NCI-H345 treated with DMSO at 0.1 percent for 48 hours (cell line): ENCODE data around the gene TBL1Y.
"Not testable (repeated sequence)": the region's sequence is repeated elsewhere in the genome, so short reads cannot be mapped to it uniquely, and the experiment has no call there.

Experiments
- DNase-seq: peaks from one replicate; lab custom pipeline; 2025; ENCODE audit not compliant: unreplicated experiment; lab: John Stamatoyannopoulos, UW

Gene TBL1Y

DNA sequence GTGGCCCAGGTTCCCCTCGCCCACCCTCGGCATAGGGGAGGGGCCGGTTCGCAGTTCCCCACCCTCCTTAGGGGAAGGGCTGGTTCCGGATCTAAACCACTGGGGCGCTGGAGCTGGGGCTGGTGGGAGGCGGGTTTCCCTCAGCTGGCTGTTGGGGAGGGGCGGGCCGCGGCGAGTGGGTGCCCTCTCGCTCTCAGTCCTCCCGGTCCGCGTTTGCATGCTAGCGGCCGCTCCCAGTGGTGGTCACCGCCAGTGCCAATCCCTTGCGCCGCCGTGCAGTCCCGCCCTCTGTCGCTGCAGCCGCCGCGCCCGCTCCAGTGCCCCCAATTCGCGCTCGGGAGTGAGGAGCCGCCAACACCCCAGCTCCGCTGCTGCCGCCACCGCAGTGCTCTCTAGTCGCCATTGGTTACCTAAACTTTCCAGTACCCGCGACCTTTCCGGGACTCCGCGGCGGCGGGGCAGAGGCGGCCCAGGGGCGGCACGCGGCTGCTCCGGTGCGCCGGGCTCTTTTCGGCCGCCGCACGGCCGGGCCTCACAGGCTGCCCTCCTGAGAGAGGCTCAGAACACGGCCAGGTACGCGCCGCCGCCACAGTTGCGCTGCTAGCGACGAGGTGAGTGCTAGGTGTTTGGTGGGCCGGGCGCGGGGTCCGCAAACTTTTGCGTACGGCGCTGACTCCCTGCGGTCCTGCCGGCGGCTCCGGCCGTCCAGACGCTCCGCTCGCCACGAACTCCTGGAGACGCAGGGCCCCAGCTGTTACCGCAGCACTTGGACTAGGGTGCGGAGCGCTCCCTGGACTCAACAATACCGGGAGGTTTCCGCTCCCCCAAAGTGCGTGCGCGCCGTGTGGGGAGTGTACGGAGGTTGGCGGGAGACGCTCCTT lies at the start of gene TBL1Y:
Gene TBL1Y, plus strand, starts transcription at position 326 of the 881 bp plus-strand sequence. CDS start 114,388 bp downstream, outside the sequence.
- DNase-seq, result no peak

GRCh38 chrY:6894496-6894895 lies 16.0 kb upstream of the TBL1Y start:
- no peak for DNase-seq

- DNase-seq, result no peak
These were observed 15.3 kb upstream of the TBL1Y start for GRCh38 chrY:6895236-6895635.

DNA sequence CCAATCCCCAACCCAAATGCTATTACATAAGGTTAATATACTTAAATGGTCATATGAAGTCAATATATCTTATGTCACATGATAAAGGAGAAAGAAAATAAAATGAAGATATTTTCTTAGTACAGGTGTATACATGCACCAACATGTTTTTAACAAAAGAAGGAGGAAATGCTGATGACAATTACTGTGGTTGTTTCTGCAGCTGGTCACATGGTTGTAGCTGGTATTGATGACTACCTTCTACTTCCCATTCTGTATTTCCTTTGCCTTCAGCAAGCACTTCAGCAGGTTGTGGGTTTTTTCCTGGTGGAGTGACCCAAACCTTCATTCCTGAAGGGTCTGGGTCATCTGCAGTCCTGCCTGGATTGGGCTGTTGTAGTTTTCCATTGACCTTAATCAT lies 8.4 kb upstream of the TBL1Y start:
- DNase-seq, result not testable (repeated sequence)

- DNase-seq, result no peak
These were observed 2.9 kb upstream of the TBL1Y start for GRCh38 chrY:6907591-6907990.

DNA sequence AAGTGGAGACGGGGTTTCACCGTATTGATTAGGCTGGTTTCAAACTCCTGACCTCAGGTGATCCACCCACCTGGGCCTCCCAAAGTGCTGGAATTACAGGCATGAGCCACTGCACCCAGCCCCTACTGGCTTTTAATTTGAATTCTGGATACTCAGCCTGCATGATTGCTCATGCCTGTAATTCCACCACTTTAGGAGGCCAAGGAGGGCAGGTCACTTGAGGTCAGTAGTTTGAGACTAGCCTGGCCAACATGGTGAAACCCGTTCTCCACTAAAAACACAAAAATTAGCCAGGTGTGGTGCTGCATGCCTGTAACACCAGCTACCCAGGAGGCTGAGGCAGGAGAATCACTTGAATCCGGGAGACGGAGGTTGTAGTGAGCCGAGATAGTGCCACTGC lies 2.5 kb upstream of the TBL1Y start:
- DNase-seq, result not testable (repeated sequence)

DNA sequence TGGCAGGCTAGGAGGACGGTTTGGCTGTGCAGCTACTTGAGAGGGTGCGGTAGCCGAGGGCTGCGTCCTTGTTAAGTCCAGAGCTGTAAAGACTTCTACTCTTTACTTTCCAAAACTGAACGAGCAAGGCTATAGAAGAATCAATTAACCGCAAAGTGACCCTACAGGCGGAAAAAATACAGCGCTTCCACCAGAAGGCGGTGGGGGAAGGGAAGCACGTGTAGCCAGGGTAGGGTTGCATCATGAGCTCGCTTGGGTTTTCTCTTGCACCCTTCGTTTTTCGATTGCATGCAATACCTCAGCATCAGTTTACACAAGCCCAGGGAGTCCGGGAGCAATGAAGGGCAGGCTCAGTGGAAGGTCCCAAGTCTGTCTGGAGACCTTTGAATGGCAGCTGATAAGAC lies 1.4 kb upstream of the TBL1Y start:
- DNase-seq, result no peak

- DNase-seq, result no peak
These were observed 641 bp upstream of the TBL1Y start for GRCh38 chrY:6909856-6910255.

DNA sequence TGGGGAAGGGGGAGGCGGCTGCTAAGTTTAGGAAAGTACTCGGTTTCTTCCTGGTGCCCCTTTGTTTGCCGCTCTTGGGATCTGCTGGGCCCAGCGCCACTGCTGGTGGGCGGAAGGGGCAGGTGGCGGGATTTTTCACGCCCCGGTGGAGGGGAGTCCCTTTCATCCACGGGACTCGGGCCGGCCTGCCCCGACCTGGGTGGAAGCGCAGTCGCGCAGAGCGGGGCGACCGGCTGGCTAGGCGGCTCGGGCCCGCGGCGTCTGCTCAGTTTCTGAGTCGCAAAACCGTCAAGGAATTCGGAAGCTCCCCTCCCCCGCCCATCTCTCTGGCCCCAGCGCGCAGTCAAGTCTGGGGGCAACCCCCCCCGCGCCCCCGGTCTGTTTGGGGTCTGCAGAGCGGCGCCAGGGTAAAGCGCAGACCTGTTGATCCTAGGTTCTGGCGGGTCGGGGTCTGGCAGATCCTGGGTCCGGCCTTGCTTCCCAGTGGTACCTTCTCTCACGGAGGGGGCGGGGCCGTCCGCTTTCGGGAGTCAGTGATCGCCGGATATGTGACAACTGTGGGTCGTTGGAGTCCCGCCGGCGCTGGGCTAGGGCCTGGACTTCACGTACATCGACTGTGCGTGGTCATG lies 870 bp downstream of the TBL1Y start, which contains the start of gene AMELY:
Gene AMELY, minus strand, starts transcription at position 500 of the 629 bp plus-strand sequence. CDS start 39,144 bp downstream, outside the sequence.
- no peak for DNase-seq

DNA sequence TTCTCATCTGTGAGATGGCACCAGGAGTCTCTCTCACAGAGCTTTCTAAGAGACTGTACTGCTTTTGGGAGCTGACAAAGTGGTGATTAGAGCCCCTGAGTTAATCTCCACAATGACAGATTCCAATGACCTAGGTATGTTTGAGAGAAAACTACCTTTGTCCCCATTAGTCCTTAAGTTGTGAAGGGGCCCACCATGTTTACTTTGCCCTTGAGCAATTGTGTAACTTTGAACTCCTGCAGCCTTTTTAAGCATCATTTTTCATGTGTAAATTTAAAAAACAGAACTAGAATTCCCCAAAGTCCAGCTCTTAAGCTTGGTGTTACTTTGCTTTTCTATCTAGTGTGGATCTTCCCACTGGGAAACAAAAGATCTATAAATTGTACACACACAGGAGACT lies 2.9 kb downstream of the TBL1Y start:
- no peak for DNase-seq

GRCh38 chrY:6921061-6921460 lies 10.6 kb downstream of the TBL1Y start:
- DNase-seq, result no peak

DNA sequence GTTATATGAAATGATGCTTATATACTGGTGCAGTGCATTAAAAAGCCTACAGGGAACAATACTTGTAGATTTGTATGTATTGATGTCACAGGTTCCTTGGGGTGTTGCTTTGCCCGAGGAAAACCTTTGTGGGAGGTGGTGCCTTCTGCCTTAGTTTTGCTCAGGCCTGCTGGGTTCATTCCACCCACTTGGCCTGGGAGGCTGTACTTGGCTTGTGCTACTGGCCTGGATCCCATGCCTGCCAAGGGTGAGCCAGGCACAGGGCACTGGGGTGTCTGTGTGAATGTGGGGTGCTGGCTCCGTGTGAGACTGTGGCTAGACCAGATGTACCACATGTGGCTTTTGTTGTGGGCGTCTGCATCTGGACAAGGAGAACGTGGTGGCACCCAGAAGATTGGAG lies 17.8 kb downstream of the TBL1Y start:
- DNase-seq, result no peak

- no peak for DNase-seq
These were observed 18.7 kb downstream of the TBL1Y start for GRCh38 chrY:6929237-6929636.

GRCh38 chrY:6931779-6932396 lies 21.4 kb downstream of the TBL1Y start:
- DNase-seq, result no peak

DNA sequence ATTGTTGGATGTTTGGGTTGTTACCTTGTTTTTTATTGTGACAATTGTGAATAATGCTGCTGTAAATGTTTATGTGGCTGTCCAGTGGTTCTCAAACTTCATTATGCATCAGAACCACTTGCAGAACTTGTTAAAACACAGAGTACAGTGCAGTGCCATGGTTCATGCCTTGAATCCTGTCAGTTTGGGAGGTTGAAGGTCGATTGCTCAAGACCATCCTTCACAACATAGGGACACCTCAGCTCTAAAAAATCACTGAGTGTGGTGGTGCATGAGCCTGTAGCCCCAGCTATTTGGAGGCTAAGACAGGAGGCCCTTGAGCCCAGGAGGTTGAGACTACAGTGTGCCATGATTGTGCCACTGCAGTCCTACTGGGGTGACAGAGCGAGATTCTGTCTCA lies 25.0 kb downstream of the TBL1Y start:
- no peak for DNase-seq

GRCh38 chrY:6947695-6948094 lies 37.2 kb downstream of the TBL1Y start:
- no peak for DNase-seq

DNA sequence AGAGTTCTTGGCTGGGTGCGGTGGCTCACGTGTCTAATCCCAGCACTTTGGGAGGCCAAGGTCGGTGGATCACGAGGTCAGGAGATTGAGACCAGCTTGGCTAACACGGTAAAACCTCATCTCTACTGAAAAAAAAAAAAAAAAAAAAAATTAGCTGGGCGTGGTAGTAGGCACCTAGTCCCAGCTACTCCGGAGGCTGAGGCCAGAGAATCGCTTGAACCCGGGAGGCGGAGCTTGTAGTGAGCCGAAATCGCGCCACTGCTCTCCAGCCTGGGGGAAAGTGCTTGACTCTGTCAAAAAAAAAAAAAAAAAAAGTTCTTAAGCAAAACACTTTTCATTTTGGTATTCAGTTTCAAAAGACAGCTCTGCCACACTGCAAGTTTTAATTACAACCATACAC lies 37.9 kb downstream of the TBL1Y start:
- DNase-seq, result no peak

DNA sequence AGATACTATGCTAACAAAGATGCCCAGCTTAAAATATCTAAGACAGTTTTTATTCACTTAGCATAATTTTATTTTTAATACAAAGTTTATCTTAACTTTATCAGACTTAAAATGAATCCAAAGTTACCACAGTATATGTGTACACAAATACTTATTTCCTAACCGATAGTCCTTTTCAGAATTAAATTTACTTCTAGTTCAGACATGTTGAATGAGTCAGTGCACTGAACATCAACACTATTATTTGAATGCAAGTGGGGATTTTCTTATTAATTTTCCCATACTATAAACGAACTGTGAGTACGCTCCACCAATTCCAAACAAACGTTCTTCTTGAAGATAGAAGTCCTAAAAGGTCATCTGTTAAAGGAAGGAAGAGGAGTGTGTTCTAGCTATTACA lies 39.5 kb downstream of the TBL1Y start:
- no peak for DNase-seq

DNA sequence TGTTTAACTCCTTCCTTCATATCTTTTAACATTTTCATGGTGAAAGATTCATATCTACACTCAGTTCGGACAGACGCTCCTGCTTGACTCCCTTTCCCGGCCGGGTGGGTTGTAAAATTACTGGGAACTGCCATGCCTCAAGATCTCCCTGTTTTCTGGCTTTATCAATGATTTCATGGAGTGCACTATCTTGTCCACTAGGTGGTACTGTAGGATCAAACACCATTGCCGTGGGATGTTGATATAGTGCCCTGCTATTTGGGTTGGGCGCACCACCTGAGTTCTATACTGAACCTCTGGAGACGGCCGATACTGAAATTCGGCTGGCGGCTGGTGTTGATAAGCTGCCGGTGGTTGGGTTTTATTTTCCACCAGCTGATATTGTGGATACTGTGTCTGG lies 54.2 kb downstream of the TBL1Y start:
- no peak for DNase-seq

- no peak for DNase-seq
These were observed 56.0 kb downstream of the TBL1Y start for GRCh38 chrY:6966521-6966920.

GRCh38 chrY:6967736-6968135 lies 57.2 kb downstream of the TBL1Y start:
- DNase-seq, result no peak

- no peak for DNase-seq
These were observed 57.7 kb downstream of the TBL1Y start for GRCh38 chrY:6968191-6968590.
